Measurements from ENCODE around the gene LMNTD1. TPM values are rescaled to one million over a fixed set of nuclear protein-coding genes. Genes with fewer than 3 reads are reported as not detected.

The LMNTD1 gene
- total and polyA plus RNA-seq, 10 of the 15 experiments (the other 5 are each of a cell fraction or from before 2014, with no cell fraction given): not detected

DNA sequence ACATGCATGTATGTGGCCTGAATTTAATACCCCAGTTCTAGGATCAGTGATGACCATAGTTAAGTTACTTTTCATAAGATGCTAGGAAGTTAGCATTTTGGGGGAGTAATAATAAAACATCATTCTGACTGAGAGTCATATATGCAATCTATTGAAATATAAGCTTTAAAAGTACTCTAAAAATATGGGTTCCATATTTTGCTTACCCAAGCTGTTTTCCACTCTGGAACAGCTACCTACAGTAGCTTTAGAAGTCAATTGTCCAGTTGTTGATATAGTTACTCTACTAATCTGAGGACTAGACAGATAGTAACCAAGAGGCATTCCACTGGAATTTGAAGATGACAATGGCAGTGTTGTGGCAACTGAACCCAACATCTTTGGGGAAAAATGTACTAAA is 4.0 kb downstream of the LMNTD1 start (continued):
- TF ChIP-seq SMC3 (IDR thresholded peaks at IDR 0.05; ENCODE audit: borderline replicate concordance, low read length): no peak
- TF ChIP-seq, protein P1, sequence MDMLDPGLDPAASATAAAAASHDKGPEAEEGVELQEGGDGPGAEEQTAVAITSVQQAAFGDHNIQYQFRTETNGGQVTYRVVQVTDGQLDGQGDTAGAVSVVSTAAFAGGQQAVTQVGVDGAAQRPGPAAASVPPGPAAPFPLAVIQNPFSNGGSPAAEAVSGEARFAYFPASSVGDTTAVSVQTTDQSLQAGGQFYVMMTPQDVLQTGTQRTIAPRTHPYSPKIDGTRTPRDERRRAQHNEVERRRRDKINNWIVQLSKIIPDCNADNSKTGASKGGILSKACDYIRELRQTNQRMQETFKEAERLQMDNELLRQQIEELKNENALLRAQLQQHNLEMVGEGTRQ (IDR thresholded peaks at IDR 0.05; ENCODE audit: borderline replicate concordance, low read depth, low read length): no peak
- TF ChIP-seq NR2F1 (conservative IDR thresholded peaks at IDR 0.05): no peak
- TF ChIP-seq SMAD1 (IDR thresholded peaks at IDR 0.05; ENCODE audit: low read depth, partially characterized antibody): no peak
- no peak for TF ChIP-seq FOXM1 (IDR thresholded peaks at IDR 0.05; ENCODE audit: low read depth, low read length)

DNA sequence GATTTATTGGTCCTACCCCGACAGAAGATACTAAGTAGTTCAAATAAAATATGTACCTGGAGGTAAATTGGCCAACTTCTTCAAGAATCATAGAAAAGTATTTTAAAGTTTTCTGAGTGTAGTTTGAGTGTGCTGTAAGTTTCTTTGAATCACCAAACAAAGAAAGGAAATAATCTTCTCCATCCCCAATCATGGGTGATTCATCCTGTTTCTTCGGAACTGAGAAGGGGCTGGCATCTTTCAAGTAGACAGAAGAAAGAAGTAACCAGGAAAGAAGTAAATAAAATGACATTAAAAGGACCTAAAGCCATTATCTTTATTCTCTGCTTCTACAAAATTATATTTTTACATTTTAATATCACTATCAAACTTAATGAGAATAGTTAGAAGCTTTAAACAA is 6.8 kb downstream of the LMNTD1 start:
- ATAC-seq (no peak), FAIRE-seq (no peak), DNase-seq (ENCODE audit: low read depth, low spot score) (no peak)
- no peak overlapping the region for H3K9ac ChIP-seq (ENCODE audit: control insufficient read depth, insufficient read depth, low read length)
- no peaks in the 10 kb centered on the region for H3K4me1 ChIP-seq (ENCODE audit: control insufficient read depth, insufficient read depth, low read length)
- H3K27me3 ChIP-seq (replicated peaks in 1 of 2; ENCODE audit: control insufficient read depth in 2 of 2, insufficient read depth in 2 of 2, low read length in 1 of 2): no peaks in the 10 kb centered on the region
- H3K79me2 ChIP-seq (ENCODE audit: control insufficient read depth, insufficient read depth, low read length): no peaks in the 10 kb centered on the region
- ChIA-PET POLR2A (no interaction called here), RAD21 (ENCODE audit: unreplicated experiment) (no interaction called here), CTCF (no interaction called here), SMC1A (ENCODE audit: uncharacterized antibody, unreplicated experiment) (no interaction called here)
- intact Hi-C loops (cut with micrococcal nuclease; ENCODE audit: unreplicated experiment) (no loop called here), in situ Hi-C loops (cut with MboI) (no loop called here)
- H3K36me3 ChIP-seq (ENCODE audit: control insufficient read depth in 2 of 2, insufficient read depth in 2 of 2, low read length in 1 of 2): no peaks in the 10 kb centered on the region
- H3K9me3 ChIP-seq (replicated peaks; ENCODE audit: control insufficient read depth, insufficient read depth, low read length): no peaks in the 10 kb centered on the region
- H3K4me3 ChIP-seq: no peak overlapping the region
- no peak overlapping the region for H3K27ac ChIP-seq (ENCODE audit: control insufficient read depth, insufficient read depth)
- H2AFZ ChIP-seq (ENCODE audit: control insufficient read depth, low read depth, low read length): no peak overlapping the region
- WGBS (ENCODE audit: insufficient coverage, insufficient replicate concordance, low lambda C conversion rate, missing lambda C conversion rate): 3% methylated on average over 2 of the region's 2 CpGs
- no peak overlapping the region for H3K4me2 ChIP-seq (ENCODE audit: control insufficient read depth, insufficient read depth)
- BruUV-seq (replicated peaks): no TSS peak
- no peaks in the 10 kb centered on the region for H4K20me1 ChIP-seq (ENCODE audit: control insufficient read depth, insufficient read depth)
- no peak for TF ChIP-seq HCFC1 (IDR thresholded peaks at IDR 0.05; ENCODE audit: low read length)
- TF ChIP-seq DPF2 (IDR thresholded peaks at IDR 0.05): no peak
- TF ChIP-seq, protein P1 (IDR thresholded peaks at IDR 0.05; ENCODE audit: borderline replicate concordance, low read depth, low read length): no peak
- TF ChIP-seq, protein P2, sequence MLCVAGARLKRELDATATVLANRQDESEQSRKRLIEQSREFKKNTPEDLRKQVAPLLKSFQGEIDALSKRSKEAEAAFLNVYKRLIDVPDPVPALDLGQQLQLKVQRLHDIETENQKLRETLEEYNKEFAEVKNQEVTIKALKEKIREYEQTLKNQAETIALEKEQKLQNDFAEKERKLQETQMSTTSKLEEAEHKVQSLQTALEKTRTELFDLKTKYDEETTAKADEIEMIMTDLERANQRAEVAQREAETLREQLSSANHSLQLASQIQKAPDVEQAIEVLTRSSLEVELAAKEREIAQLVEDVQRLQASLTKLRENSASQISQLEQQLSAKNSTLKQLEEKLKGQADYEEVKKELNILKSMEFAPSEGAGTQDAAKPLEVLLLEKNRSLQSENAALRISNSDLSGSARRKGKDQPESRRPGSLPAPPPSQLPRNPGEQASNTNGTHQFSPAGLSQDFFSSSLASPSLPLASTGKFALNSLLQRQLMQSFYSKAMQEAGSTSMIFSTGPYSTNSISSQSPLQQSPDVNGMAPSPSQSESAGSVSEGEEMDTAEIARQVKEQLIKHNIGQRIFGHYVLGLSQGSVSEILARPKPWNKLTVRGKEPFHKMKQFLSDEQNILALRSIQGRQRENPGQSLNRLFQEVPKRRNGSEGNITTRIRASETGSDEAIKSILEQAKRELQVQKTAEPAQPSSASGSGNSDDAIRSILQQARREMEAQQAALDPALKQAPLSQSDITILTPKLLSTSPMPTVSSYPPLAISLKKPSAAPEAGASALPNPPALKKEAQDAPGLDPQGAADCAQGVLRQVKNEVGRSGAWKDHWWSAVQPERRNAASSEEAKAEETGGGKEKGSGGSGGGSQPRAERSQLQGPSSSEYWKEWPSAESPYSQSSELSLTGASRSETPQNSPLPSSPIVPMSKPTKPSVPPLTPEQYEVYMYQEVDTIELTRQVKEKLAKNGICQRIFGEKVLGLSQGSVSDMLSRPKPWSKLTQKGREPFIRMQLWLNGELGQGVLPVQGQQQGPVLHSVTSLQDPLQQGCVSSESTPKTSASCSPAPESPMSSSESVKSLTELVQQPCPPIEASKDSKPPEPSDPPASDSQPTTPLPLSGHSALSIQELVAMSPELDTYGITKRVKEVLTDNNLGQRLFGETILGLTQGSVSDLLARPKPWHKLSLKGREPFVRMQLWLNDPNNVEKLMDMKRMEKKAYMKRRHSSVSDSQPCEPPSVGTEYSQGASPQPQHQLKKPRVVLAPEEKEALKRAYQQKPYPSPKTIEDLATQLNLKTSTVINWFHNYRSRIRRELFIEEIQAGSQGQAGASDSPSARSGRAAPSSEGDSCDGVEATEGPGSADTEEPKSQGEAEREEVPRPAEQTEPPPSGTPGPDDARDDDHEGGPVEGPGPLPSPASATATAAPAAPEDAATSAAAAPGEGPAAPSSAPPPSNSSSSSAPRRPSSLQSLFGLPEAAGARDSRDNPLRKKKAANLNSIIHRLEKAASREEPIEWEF (IDR thresholded peaks at IDR 0.05; ENCODE audit: insufficient replicate concordance, low read depth, low read length): no peak
- TF ChIP-seq ZNF274 (IDR thresholded peaks at IDR 0.05; ENCODE audit: insufficient read depth, insufficient read length): no peak
- TF ChIP-seq ZBED1 (IDR thresholded peaks at IDR 0.05; ENCODE audit: borderline replicate concordance): no peak
- TF ChIP-seq, protein P3, sequence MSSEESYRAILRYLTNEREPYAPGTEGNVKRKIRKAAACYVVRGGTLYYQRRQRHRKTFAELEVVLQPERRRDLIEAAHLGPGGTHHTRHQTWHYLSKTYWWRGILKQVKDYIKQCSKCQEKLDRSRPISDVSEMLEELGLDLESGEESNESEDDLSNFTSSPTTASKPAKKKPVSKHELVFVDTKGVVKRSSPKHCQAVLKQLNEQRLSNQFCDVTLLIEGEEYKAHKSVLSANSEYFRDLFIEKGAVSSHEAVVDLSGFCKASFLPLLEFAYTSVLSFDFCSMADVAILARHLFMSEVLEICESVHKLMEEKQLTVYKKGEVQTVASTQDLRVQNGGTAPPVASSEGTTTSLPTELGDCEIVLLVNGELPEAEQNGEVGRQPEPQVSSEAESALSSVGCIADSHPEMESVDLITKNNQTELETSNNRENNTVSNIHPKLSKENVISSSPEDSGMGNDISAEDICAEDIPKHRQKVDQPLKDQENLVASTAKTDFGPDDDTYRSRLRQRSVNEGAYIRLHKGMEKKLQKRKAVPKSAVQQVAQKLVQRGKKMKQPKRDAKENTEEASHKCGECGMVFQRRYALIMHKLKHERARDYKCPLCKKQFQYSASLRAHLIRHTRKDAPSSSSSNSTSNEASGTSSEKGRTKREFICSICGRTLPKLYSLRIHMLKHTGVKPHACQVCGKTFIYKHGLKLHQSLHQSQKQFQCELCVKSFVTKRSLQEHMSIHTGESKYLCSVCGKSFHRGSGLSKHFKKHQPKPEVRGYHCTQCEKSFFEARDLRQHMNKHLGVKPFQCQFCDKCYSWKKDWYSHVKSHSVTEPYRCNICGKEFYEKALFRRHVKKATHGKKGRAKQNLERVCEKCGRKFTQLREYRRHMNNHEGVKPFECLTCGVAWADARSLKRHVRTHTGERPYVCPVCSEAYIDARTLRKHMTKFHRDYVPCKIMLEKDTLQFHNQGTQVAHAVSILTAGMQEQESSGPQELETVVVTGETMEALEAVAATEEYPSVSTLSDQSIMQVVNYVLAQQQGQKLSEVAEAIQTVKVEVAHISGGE (CRISPR knock-in tag; IDR thresholded peaks at IDR 0.05): no peak
- no peak for TF ChIP-seq RBBP5 (conservative IDR thresholded peaks at IDR 0.05)

Data from GM12878 (cell line).